Peyer's patch (tissue), 4 donors: ENCODE measurements around the gene FSTL1. TPM values are rescaled to one million over a fixed set of nuclear protein-coding genes. Genes with fewer than 3 reads are reported as not detected.

Source experiments
- DNase-seq, 3 donors: peaks; one replicate each; pipeline ENCODE4 v3.0.0-alpha.2; 2017 to 2019
- H3K27ac ChIP-seq, 4 donors: fragments of 200-600 bp; sonication (generic); one replicate each; pipeline ENCODE4 v1.5.1; 2016 to 2019
- H3K27me3 ChIP-seq, 2 donors: fragments of 200-600 bp; sonication (generic); one replicate each; pipeline ENCODE4 v1.5.1; 2019
- H3K36me3 ChIP-seq, 3 donors: fragments of 200-600 bp; sonication (generic); one replicate each; pipeline ENCODE4 v1.5.1; 2016 to 2019
- H3K4me1 ChIP-seq, 4 donors: fragments of 200-600 bp; sonication (generic); one replicate each; pipeline ENCODE4 v1.5.1; 2016 to 2019
- H3K4me3 ChIP-seq, 4 donors: fragments of 200-600 bp; sonication (generic); 1 replicate in 3 of 4; 2 replicates in 1 of 4; pipeline ENCODE4 v1.5.1; 2016 to 2019; ENCODE audit warnings: mild to moderate bottlenecking in 1 of 4
- H3K9me3 ChIP-seq, 4 donors: fragments of 200-600 bp; sonication (generic); one replicate each; pipeline ENCODE4 v1.5.1; 2016 to 2019; ENCODE audit warnings: mild to moderate bottlenecking in 1 of 4
- POLR2A ChIP-seq, 2 donors: fragments of 450-650 bp; IDR thresholded peaks; one replicate each; pipeline ENCODE4 v1.5.1; 2017; ENCODE audit warnings: antibody characterized with exemption in 2 of 2, mild to moderate bottlenecking in 2 of 2, moderate library complexity in 2 of 2
- total RNA-seq, 4 donors: library from RNA; depleted of rRNA; stranded (reverse); fragments of >200 nt; gene quantifications; one replicate each; pipeline ENCODE4 v1.1.0, GENCODE V29; 2016
- TF ChIP-seq, protein P1 (sequence below), 6 experiments: fragments of 450-650 bp in 4 of 6; fragments of 200-600 bp in 2 of 6; sonication (generic) in 1 of 6; IDR thresholded peaks; one replicate each; pipeline ENCODE4 v1.5.1; 2017 to 2019; ENCODE audit warnings: antibody characterized with exemption in 6 of 6, mild to moderate bottlenecking in 3 of 6, moderate library complexity in 1 of 6

The FSTL1 gene
- total RNA-seq, 4 donors from 2014 or later: 22.2 to 84.2 (median 59.8) TPM

DNA sequence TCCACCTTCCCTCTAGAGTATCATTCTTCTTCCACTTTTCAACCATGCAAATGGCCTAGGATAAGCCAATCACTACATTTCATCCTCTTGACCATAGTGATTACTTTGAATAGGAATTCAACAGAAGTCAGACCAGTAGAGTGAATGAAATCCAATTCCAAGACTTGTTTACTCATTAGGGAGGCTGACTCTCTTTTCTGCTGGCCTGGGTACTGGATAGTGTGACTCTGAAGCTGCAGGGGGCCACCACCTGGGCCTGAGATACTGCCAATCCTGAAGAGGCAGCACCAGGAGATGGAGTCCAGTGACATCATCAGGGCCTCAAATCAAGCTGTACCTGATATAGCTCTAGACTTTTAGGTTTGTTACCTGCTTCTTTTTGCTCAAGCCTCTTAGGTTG lies 7.0 kb upstream of the FSTL1 start:
- H3K9me3 ChIP-seq: no peaks in the 10 kb centered on the region
- no peaks in the 10 kb centered on the region for H3K27me3 ChIP-seq
- H3K27ac ChIP-seq: no peak overlapping the region
- no peaks in the 10 kb centered on the region for H3K36me3 ChIP-seq
- no peaks in the 10 kb centered on the region for H3K4me1 ChIP-seq
- no peak overlapping the region for H3K4me3 ChIP-seq
- no peak for DNase-seq
- TF ChIP-seq, protein P1, sequence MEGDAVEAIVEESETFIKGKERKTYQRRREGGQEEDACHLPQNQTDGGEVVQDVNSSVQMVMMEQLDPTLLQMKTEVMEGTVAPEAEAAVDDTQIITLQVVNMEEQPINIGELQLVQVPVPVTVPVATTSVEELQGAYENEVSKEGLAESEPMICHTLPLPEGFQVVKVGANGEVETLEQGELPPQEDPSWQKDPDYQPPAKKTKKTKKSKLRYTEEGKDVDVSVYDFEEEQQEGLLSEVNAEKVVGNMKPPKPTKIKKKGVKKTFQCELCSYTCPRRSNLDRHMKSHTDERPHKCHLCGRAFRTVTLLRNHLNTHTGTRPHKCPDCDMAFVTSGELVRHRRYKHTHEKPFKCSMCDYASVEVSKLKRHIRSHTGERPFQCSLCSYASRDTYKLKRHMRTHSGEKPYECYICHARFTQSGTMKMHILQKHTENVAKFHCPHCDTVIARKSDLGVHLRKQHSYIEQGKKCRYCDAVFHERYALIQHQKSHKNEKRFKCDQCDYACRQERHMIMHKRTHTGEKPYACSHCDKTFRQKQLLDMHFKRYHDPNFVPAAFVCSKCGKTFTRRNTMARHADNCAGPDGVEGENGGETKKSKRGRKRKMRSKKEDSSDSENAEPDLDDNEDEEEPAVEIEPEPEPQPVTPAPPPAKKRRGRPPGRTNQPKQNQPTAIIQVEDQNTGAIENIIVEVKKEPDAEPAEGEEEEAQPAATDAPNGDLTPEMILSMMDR (IDR thresholded peaks at IDR 0.05): no peak
- TF ChIP-seq POLR2A (IDR thresholded peaks at IDR 0.05): no peak

DNA sequence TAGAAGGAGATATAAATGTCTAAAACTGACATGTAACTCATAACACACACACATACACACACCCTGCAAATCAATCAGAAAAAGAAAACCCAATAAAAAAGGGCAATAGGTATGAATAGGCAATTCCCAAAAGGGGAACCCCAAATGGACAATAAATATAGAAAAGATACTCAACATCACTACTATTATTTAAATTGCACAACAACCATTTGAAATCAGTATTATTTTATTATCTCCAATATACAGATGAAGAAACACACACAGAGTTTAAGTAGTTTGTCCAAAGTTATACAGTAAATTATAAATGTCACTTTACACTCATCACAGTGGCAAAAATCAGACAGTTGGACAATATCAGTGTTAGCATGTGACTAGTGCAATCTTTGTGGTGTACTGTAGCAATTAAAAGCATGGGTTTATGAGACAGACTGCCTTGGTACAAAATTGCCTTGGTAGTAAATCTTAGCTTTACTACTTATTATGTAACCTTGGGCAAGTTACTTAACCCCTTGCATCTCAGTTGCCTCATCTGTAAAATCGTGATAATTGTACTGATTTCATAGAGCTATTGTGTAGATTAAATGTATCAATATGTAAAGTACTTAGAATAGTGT lies 3.4 kb upstream of the FSTL1 start:
- Histone ChIP-seq H3K9me3 (no peaks in the 10 kb centered on the region), H3K4me1 (peaks cover 0 to 7% (median 0%) of the 10 kb centered on the region in 4 donors), H3K27me3 (no peaks in the 10 kb centered on the region), H3K27ac (no peak overlapping the region), H3K36me3 (no peaks in the 10 kb centered on the region), H3K4me3 (no peak overlapping the region)
- no peak for TF ChIP-seq POLR2A (IDR thresholded peaks at IDR 0.05)
- TF ChIP-seq, protein P1 (IDR thresholded peaks at IDR 0.05): no peak
- DNase-seq: no peak

DNA sequence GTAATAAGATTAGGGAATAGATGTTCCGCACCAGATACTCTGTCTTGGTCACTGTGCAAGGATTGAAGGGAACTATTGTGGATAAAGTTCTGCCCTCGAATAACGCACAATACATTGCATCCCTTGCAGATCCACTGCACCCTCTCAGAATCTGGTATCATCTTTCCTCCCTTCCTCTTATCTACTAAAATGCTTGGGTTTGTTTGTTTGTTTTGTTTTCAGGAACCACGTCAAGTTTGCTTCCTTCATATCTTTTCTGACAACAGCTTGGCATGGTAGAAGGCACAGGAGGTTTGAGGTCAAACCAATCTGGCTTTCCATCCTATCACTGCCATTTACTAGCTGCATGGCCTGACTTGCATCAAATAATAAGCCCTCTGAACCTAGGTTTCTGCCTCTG lies 2.0 kb upstream of the FSTL1 start:
- TF ChIP-seq POLR2A (IDR thresholded peaks at IDR 0.05): no peak
- TF ChIP-seq, protein P1 (IDR thresholded peaks at IDR 0.05): no peak
- no peaks in the 10 kb centered on the region for H3K36me3 ChIP-seq
- H3K27me3 ChIP-seq: no peaks in the 10 kb centered on the region

DNA sequence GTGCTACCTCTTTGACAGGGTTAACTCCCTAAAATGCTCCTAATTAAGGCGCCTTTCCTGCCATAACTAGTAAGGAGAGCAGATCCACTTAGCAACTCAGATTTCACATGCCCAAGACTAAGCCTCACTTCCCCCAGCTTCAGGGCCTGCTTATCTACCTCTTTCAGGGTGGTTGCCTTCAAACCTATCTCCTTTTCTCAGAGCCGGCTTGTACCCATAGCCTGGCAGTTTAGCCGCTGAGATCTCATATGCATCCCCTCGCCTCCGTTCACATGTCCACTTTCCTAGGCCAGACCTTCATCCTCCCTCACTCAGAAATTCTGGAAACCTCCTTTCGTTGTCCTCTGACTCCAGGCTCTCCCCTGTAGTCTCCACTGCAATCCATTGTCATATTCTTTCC lies 1.0 kb upstream of the FSTL1 start:
- Histone ChIP-seq H3K36me3 (no peaks in the 10 kb centered on the region), H3K27ac (peak overlapping the region in 3 of 4 donors; percentile 71 to 96 (median 82)), H3K4me1 (peaks cover 0 to 7% (median 3%) of the 10 kb centered on the region in 4 donors), H3K27me3 (no peaks in the 10 kb centered on the region), H3K4me3 (peak overlapping the region in 1 of 4 donors; percentile 63), H3K9me3 (no peaks in the 10 kb centered on the region)
- DNase-seq: no peak
- TF ChIP-seq, protein P1 (IDR thresholded peaks at IDR 0.05): no peak
- no peak for TF ChIP-seq POLR2A (IDR thresholded peaks at IDR 0.05)

More for the DNA sequence above, 2.0 kb upstream of the FSTL1 start:
- no peak for DNase-seq
- no peaks in the 10 kb centered on the region for H3K9me3 ChIP-seq
- H3K4me1 ChIP-seq: peaks cover 0 to 7% (median 0%) of the 10 kb centered on the region in 4 donors
- H3K27ac ChIP-seq: no peak overlapping the region
- H3K4me3 ChIP-seq: no peak overlapping the region

DNA sequence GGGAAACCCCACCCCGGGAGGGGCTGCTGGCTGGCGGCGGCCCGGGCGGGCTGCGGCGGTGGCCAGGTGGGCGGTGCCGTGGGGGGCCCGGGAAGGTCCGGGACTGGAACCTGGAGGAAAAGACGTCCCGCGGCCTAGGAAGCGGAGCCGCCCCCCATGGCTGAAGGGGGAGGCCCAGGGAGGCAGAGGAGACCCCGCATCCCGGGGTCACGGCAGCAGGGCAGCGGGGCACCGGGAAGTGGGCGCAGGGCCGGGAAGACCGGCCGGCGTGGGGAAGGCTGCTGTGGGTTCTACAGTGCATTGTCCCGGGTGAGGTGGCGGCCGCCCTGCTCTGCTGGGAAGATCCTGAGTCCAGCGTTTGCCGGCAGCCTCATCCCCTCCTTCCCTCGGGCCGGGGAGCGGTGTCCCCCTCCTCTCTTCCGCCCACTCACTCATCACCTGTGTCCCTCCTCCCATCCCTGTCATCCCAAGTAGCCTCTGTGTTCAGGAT lies 525 bp upstream of the FSTL1 start:
- Histone ChIP-seq H3K27ac (peak overlapping the region; percentile 71 to 96 (median 80)), H3K4me3 (peak overlapping the region; percentile 50 to 67 (median 61)), H3K9me3 (no peaks in the 10 kb centered on the region), H3K4me1 (peaks cover 0 to 7% (median 3%) of the 10 kb centered on the region in 4 donors), H3K27me3 (no peaks in the 10 kb centered on the region), H3K36me3 (no peaks in the 10 kb centered on the region)
- DNase-seq: peak in 1 of 3 donors; percentile 53
- TF ChIP-seq, protein P1 (IDR thresholded peaks at IDR 0.05): no peak
- TF ChIP-seq POLR2A (IDR thresholded peaks at IDR 0.05): no peak
